HG03575 (cell line): Measurements from ENCODE around the gene FATE1.

Experiments
- ATAC-seq: cut with Tn5 transposase; IDR thresholded peaks from one replicate; pipeline ENCODE4 v1.9.1; 2021; ENCODE audit not compliant: unreplicated experiment, insufficient number of reproducible peaks, low FRiP score; ENCODE audit errors: extremely low read depth

The FATE1 gene

DNA sequence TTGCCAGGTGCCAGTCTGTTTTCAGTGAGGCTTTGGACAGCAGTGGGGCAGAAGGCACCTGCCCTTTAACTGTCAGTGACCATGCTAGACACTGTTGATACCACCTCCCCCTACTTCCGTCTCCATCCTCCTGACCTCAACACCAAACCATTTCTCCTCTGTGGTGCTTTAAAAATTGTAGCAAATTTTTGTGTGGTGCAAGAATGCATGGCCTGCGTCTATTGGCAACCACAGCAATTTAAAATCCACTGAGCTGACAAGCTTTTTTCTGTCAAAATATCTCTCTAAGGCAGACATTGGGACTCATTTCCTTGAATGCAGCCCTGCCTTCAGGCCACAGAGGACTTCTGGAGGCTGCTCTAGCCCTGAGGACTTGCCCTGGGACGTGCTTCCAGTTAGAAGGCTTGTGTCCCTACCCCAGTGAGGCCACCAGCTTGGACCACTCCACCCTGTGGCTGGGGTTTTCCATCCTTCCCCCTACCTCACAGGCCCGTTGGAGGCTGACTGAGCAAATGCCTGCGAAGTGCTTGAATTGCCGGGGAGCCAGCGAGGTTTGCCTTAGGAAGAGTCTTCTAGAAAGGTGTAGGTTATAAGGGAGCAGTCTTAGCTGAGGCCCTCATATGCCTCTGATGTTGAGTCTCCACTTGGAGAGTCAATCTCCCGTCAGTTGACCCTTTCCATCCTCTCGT lies 13.7 kb upstream of the FATE1 start:
- no peak for ATAC-seq

DNA sequence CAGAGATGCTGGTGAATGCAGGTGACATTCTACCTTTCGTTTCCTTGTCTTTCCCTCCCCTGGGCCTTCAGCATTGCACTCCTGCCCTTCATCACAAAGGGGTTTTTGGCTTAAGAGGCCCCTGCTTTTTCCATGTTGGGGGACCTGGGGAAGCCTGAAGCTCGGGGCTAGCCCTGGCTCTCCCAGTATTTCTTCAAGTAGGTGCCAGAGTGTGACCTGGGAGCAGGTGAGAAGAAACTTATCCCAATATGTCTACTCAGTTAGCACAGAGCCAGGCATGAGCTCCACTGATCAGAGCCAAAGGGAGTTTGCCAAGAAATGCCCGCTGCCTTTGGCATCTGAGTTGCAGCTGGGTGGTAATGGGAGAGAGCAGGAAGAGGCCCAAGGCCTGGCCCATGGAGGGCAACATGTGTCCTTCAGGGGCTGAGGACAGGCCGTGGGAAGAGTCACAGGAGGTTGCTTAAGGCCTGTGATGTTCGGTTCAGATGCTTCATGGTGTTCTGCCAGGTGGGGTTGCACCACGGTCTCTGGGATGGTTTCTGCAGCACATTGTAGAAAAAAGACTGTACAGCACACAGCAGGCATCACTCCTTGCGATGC lies 13.0 kb upstream of the FATE1 start:
- ATAC-seq, result no peak

DNA sequence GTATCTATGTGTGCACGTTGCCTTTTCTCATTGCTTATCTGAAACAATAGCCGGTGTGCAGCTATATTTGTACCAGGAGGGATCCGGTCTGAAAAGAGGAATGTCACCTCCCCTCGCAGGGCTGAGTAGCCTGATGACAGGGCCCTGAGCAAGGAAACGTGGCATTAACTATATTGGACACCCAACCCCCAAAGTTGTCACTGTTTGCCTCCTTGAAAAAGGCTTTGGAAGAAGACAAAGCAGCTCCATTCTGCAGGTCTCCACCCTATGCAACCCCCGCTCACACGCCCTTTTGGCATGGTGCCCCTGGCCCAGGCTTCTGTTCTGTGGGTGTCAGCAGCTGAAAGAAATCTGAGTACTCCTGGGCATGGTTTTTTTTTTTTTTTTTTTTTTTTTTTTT lies 12.3 kb upstream of the FATE1 start:
- ATAC-seq, result no peak

DNA sequence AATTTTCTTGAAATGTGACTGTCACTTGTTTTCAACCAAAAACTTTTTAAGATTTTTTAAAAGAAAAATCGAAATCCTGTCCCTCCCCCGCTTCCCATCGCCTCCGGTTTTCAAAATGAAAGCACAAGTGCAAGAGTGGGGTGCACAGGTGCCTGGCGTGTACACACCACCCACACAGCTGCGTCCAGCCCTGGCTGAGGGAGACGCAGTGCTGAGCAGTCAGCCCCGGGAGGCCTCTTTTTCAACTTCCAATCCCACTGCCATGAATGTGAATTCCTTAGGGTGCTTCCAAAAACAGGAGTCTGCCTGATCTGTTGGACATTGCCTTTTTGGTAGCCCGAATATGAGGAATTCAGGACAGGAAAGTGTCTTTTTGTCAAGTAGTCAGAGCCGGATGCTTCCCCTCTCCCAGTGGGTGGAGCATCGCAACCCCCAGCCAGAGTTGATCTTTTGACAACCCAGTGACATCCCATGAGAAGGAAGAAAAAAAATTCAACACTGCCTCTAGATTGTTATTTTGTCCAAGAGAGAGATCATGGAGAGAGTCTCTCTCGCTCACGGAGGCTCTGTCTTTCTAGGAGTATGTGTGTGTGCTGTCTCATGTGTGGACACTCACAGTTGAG lies 11.7 kb upstream of the FATE1 start:
- no peak for ATAC-seq

DNA sequence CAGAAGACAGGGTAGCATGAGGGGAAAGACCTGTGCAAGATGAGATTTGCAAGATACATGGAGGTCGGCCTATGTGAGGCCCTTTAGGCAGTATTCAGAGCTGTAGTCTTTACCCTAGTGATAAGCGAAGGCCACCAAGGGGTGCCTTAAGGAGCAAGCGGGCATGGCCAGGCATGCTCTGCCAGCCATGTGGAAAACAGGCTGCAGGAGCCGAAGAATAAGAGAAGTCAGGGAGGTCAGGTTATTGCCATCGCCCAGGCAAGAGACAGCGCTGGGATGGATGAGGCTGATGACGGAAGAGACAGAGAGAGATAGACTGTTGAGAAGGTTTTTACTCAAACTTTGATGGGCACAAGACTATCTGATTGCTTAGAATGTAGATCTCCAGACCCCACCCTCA lies 7.0 kb upstream of the FATE1 start:
- no peak for ATAC-seq

DNA sequence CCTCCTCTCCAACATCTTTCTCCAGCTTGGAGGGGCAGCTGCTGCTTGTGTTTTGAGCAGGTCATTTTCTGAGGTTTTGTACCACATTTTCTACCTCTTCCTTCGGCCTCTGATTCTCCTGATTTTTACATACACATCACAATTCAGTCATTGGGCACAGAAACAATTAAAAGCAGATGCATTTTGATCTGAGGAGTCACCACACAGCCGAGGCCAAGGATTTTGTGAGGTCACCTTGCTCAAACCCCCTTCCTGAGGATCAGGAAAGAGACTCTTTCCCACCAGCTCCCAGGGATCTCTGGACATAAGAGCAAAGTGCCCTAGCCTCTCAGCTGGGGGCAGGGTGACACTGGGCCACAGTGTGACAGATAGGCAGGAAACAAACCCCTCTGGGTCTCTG lies 5.4 kb upstream of the FATE1 start:
- no peak for ATAC-seq

DNA sequence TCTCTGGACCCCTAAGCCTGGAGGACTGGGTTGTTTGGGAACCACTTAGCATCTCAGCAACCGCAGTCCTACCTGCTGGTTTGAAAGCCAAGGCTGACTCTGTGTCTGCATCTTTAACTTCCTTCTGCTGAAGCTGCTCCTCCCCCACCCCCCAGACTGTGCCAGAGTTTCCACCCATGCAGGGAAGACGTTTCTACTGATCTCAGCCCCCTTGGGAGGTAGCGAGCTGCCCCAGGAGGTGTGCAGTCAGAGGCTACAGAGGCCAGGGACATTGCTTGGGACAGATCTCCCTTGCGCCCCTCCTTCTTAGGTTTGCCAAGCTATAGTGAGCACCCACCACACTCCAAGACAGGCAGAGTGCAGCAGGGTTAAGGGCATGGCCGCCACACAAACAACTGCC lies 4.7 kb upstream of the FATE1 start:
- no peak for ATAC-seq

DNA sequence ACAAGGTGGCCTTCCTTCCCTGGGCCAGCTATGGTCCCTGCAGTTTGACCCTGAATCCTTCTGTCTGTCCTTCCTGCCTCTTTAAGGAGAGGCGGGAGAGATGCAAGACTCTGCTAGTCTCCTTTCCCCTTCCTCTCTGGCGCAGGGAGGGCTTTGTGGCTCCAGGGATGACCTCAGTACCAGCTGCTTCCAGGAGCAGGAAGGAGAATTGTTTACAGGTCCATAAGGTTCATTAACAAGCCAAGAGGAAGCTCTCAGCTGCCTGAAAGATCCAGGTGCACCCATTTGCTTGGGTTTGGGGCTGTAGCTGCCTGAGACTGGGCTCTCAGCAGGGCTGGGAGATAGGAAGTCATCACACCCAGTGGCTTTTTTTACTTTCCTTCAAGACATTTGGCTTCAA lies 4.0 kb upstream of the FATE1 start:
- ATAC-seq, result no peak

DNA sequence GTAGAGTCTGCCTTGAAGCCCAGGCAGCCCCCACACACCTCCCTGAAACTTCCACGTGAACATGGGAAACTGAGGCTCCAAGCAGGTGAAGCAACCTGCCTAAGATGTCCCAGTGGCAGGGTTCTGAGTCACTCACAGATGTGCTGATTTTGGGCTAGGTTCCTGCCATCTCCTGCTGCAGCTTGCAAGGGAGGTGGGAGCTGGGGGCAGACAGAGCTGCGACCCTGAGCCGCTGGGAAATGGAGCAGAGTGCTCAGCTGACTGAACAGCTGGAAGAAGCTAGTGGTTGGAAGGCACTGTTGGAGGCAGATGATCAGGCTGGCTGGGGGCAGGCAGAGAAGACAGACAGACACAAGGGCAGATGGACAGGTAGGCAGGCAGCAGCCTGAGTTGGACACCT lies 3.6 kb upstream of the FATE1 start:
- ATAC-seq, result no peak

DNA sequence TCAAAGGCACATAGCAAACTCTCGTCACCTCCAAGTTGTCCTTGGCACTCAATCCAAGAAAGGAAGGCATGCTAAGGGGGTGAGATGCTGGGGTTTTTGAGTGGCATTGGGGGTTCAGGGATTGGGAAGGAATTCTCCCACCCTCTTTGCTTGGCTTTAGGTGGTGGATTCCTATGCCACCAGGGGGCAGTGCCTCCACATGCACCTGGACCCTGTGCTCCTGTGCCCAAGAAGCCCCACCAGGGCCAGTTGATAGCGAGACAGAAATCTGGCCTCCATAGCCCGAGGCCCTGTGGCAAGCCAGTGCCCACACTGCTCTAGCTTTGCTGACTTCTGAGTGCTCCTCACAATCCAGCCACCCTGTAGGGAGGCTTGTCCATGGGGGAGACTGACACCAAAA lies 2.0 kb upstream of the FATE1 start:
- ATAC-seq, result no peak

DNA sequence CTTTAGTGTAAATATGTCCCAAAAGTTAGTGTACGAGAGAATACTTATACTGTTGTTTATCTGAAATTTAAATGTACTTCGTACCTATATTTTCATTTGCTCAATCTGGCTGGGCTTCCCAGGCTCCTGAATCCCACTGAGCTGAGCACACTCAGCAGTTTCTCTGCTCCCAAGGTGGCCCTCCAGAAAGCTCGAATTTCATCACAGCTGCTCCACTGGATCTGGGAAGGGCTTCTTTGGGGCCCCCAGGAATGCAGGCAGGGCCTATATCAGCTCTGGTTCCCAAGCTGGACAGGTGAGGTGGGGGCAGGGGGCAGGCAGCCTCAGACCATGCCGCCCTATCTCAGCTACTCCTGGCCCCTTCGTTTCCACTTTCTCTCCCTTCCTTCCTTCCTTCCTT lies 1.5 kb upstream of the FATE1 start:
- ATAC-seq, result no peak

DNA sequence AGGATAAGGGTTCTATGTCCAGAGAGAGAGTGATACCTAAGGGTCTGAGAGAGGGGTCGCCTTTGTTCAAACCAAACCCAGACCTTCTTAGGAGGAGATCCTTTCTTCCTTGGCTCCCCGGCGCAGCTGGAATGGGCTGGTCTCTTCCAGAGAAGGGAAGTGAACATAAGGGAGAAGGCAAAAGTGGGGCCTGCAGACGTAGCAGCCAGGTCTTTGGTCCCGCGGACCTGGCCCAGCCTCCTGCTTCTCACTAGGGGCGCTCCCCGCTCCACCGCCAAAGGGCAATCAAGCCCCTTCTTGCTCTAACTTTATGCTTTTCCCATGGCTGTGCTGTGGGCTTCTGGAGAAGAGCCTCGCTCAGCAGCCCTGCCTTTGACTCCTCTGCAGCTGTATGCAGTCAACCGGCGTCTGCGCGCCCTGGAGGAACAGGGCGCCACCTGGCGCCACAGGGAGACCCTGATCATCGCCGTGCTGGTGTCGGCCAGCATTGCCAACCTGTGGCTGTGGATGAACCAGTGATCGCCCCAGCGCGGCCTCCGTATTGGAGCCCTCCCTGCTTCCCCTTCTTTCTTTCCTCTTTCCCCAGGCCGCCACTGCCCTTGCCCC lies 6.5 kb downstream of the FATE1 start:
- no peak for ATAC-seq

DNA sequence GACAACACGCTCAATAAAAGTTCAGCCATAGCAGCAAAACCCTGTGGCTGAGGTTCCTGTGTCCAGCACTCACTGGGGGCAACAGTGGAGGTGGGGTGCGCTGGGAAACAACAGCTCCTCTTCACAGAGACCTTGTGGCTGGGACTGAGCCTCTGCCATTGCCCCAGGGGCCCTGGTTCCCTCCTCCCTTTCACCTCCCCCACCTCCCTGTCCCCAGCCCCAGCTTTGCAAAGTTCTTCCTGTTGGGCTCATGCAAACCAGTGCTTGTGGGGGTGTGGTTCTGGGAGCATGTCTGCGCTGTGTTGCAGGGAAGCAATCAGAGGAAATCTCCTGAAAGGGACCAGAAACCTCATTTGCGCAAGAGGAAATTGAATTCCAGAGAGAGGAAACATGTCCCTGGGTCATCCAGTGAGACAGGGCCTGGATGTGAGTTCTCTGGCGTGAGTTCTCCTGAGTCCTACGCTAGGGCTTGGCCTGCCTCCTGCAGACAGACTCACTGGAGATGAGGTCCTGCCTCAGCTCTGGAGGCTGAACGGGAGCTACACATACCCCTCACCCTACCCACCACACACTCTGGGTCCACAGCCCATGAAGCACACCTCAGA lies 7.4 kb downstream of the FATE1 start:
- no peak for ATAC-seq

DNA sequence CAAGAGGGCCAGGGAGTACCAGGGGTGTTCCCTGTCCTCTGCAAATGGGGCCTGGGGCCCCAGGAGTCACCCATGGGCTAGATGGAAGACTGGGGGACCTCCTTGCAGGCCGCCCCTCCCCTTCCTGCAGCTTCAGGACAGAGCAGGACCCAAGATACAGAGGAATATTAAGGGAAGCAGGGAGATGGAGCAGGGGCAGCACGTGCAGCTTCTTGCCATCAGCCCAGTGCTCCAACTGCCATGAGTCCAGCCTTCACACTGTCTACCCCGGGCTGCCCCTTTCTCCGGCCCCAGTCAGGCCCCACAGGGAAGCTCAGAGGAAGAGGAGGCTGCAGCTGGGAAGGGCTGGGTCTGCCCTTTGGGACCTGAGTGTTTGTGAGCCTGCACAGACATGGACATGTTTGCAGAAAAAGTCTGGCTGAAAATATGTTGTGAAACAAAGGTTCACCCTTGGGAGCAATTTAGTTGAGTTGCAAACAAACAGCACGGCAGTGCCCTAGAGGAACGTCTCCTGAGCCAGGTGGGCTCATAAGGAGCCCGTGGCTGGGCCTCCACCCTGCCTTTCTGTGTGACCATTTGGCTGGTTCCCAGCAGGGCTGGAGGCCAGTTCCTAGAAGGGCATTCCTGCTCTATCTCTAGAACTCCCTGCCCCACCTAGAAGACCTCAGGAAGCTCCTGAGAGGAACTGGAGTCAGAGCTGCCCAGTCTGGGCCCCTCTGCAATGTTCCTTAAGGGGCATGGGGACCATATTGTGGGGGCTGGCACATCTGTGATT lies 8.9 kb downstream of the FATE1 start:
- ATAC-seq, result no peak

DNA sequence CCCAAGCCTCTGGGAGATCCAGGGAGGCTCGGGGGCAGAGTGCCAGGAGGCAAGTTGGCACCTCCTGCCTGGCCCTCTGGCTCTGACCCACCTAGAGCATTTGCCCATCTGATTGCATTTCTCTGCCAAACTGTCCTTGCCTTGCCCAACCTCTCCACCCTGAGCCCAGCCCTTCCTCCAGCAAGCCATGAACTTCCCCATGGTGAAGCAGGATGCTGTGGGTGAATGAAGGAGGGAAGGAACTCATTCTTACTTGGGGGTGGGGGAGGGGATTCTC lies 9.4 kb downstream of the FATE1 start:
- no peak for ATAC-seq

DNA sequence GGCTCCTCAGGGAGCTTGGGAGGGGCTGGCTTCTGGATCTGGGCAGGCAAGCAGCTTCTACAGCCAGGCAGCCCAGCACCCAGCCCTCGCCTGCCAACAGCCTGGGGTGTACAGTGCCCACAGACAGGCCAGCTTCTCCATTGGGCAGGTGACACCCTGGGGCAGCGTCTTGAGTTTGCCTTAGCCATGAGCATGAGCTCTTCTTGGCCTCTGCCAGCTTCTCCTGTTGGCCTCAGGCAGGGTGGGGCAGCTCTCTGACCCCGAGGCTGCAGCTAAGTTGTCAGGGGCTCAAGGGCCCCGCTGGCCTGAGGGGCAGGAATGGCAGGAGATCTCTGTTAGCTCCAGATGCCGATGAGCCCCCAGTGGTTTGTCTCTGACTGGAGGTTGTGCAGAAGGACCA lies 10.9 kb downstream of the FATE1 start:
- ATAC-seq, result no peak

DNA sequence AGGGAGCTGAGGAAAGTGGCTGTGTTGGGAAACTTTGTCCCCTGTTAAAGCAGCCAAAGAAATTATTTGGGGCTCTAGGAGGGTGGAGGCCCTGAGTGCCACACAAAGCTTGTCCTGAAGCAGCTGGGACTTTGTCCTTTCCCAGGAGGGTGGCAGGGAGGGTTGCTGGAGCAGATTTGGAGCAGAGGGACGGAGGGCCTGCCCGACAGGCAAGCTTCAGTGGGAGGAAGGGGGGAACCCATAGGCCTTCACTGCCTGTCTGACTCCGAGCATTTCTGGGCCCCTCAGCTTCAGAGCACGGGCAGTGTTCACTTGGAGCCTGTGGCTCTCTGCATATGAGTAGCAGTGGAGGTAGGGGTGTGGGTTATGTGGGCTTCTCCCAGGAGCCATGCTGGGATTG lies 11.5 kb downstream of the FATE1 start:
- ATAC-seq, result no peak

DNA sequence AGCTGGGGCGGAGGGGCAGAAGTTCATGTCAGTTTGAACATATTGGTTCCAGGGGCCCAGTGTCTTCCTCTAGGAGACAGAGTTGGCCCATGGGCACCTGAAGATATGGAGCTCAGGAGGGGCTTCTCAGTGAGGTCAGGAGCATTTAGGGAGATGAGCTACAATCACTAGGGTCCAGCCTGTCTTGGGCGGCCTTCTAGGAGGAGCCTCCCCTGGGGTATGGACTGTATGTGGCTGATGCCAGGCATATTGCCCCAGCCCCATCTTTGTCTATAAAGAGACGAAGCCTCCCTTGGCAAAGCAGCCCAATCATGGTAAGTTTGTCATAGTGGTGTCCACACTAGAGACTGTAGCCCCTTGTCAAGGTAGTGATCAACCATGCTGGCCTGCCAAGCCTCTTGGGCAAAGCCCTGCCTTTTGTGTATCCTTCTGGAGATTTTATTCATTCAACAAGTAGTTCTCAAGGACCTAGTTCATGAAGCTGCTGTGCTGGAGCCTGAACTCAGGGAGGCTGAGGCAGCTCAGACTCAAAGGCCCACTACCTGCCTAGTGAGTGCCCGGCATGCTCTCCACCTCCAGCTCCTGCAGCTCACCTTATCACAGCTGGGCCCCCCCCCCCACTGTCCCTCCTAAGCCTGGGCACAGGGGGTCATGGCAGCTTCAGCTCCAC lies 13.4 kb downstream of the FATE1 start:
- no peak for ATAC-seq

DNA sequence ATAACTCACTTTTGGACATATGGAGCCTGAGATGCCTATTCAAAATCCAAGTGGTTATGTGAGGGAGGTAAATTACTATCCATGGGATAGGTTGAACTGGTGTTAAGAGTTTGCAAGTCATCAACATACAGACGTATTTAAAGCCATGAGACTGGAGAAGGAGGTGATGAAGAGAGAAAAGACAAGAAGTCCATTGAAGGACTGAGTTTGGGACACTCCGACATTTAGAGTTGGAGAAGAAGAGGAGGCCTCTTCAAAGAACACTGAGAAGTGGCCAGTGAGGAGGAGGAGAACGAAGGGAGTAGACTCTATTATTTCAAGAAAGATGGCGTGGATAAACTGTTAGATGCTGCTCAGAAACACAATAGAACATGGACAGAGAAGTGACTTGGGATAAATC lies 18.6 kb downstream of the FATE1 start, which contains the start of gene CNGA2:
CNGA2 (plus strand) TSS at position 301 of the 400 bp plus-strand sequence. CDS start 3,738 bp downstream, outside the sequence.
- ATAC-seq, result no peak
